GM12874 (cell line): ENCODE measurements around the gene SPAG8.

Experiments used
- CTCF ChIP-seq: IDR thresholded peaks from 2 replicates; pipeline ENCODE4 v1.5.1; 2011; ENCODE audit warnings: low read depth, mild to moderate bottlenecking, control low read depth, low read length, moderate library complexity; ENCODE audit not compliant: insufficient read depth

The SPAG8 gene

GRCh38 chr9:35812025-35812602, at the start of gene SPAG8:
TSS of gene SPAG8 (minus strand) at chr9:35812262. CDS start at chr9:35812147, 115 bp downstream.
- TF ChIP-seq CTCF = no peak

- TF ChIP-seq CTCF = no peak
Observed at GRCh38 chr9:35861161-35861897, 49.3 kb upstream of the SPAG8 start.

- TF ChIP-seq CTCF = no peak
Observed at GRCh38 chr9:35859990-35860339, 47.9 kb upstream of the SPAG8 start.

- no peak for TF ChIP-seq CTCF
Observed at GRCh38 chr9:35859310-35859989, 47.4 kb upstream of the SPAG8 start.

- TF ChIP-seq CTCF = no peak
Observed at GRCh38 chr9:35858458-35858857, 46.4 kb upstream of the SPAG8 start.

GRCh38 chr9:35856882-35857281, 44.8 kb upstream of the SPAG8 start:
- TF ChIP-seq CTCF = no peak

- TF ChIP-seq CTCF = no peak
Observed at GRCh38 chr9:35856206-35856605, 44.1 kb upstream of the SPAG8 start.
